C4-2B (cell line): ENCODE results near the gene ARHGAP27.

Source experiments
- ZFX ChIP-seq: fragments of 450-650 bp; IDR thresholded peaks from 2 replicates; pipeline ENCODE4 v1.6.1; 2017
- TF ChIP-seq, protein P1 (sequence below): fragments of 450-650 bp; conservative IDR thresholded peaks from 2 replicates; pipeline ENCODE4 v1.5.1; 2017; ENCODE audit warnings: mild to moderate bottlenecking

DNA sequence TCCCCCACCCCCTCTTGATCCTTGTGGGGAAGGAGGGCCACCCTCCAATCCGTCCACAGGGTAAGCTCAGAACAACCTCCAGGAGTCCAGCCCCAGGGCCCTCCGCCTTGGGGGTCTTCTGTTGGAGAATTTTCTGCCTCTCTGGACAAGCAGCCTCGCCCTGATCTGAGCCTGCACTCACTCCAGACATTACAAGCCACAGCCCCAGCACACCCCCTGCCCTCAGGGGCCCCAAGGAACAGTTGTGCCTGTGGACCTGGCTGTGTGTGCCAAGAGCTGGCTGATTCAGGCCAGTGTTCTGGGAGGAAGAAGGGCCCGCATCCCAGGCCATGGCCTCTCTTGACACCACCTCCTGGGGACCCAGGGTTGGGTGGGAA is 477 bp upstream of the ARHGAP27 start:
- TF ChIP-seq, protein P1, sequence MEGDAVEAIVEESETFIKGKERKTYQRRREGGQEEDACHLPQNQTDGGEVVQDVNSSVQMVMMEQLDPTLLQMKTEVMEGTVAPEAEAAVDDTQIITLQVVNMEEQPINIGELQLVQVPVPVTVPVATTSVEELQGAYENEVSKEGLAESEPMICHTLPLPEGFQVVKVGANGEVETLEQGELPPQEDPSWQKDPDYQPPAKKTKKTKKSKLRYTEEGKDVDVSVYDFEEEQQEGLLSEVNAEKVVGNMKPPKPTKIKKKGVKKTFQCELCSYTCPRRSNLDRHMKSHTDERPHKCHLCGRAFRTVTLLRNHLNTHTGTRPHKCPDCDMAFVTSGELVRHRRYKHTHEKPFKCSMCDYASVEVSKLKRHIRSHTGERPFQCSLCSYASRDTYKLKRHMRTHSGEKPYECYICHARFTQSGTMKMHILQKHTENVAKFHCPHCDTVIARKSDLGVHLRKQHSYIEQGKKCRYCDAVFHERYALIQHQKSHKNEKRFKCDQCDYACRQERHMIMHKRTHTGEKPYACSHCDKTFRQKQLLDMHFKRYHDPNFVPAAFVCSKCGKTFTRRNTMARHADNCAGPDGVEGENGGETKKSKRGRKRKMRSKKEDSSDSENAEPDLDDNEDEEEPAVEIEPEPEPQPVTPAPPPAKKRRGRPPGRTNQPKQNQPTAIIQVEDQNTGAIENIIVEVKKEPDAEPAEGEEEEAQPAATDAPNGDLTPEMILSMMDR, result no peak
- TF ChIP-seq ZFX, result no peak
